GM19240 (cell line): ENCODE data around the gene SPON1.

ENCODE experiments used
- DNase-seq: peaks from one replicate; pipeline ENCODE4 v3.0.0; 2011; ENCODE audit warnings: low spot score; ENCODE audit not compliant: insufficient read length

The SPON1 gene

DNA sequence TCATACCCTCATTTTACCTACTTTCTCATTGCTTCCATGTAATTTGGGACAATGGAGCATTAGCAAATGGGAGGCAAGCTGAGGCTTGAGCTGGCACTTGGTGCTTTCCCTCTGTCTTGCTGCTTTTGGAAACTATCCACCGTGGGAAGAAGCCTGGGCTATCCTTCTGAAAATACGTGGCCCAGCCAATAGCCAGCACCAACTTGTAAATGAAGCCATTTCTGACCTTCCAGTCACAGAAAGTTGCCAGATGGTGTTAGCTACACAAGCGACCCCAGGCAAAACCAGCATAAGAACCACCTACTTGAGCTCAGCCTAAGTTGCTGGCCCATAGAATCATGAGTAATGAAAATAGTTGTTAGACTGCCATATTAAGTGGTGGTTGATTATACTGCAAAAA is 18.5 kb upstream of the SPON1 start:
- DNase-seq = no peak

DNA sequence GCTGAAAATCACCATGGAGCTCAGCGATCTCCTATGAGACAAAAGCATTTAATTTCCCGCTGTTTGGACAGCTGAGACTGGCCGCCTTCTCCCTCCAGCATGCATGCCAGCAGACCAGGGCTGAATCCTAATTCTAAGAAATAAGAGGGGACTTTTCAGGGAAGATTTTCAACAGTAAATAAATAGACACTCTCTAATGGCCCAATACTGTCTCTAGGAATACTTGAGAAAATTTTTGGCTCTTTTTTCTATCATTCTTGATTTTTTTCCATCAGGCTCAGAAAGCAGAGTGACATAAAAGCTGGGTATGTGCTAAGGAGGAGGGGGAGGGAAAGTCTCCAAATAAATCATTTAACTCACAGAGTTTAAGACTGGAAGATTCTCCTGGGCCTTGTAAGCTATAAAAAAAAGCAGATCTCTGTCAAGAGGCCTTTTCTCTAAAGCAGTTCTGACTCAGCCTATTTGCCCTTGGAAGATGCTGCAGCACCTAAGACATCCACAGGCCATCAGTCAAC is 17.6 kb upstream of the SPON1 start:
- DNase-seq = no peak

DNA sequence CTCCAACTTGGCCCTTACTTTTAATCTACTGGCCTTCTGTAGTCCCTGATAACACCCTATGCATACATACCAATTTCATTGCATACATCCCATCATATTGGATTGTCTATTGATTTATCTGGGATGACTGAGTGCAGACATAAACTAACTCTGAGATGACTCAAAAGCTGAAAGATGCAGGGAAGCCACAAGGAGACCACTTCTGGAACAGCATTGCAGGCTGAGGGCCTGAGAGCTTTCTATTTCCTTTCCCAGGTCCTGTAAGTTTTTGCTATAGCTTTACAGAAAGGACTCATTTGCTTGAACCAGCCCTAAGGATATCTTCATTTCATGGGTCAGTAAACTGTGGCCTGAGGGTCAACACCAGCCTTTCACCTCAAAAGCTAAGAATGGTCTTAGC is 15.1 kb upstream of the SPON1 start:
- no peak for DNase-seq

DNA sequence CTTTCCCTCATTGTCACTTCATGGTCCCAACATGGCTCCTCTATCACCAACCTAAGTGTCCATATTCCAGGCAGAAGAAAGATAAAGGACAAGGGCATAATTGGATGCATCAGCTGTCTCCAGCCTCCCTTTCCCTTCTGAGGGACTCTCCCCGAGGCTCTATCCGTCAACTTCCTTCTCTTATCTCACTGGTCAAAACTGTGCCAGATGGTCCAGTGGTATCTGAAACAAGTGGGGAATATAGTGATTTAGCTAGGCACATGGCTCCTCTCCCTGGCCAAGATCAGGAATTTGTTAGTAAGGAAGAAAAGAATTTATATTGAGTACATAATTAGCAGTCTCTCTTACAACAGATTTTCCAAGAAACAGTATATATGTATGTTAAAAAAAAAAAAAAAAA is 12.6 kb upstream of the SPON1 start:
- no peak for DNase-seq

DNA sequence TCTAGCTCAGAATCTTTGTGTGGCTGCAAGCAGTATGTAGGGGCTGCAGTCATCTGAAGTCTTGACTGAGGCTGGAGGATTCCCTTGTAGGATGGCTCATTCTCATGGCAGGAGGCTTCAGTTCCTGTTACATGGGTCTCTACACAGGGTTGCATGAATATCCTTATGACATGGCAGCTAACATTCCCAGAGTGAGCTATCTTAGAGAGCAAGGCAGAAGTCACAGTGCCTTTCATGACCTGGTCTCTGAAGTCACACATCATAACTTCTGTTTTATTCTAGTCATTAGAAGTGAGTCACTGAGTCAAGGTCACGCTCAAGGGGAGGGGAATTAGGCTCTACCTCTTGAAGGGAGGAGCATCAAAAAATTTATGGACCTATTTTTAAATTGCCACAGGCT is 10.3 kb upstream of the SPON1 start:
- DNase-seq = no peak

DNA sequence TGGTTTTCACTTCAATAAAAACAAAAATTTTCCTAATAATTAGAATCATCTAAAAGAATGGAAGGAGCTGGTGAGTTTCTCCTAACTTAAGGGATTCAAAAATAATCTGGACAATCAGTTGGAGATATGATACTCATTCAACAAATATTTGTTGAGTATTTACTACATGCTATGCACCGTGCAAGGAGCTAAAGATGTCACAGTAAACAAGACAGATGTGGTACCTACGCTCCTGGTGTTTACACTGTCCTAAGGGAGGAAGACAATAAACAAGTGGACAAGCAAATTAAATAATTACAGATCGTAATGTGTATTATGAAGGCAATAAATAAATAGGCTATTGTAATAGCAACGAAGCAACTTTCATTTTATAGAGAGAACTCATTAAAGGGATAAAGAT is 9.9 kb upstream of the SPON1 start:
- no peak for DNase-seq

DNA sequence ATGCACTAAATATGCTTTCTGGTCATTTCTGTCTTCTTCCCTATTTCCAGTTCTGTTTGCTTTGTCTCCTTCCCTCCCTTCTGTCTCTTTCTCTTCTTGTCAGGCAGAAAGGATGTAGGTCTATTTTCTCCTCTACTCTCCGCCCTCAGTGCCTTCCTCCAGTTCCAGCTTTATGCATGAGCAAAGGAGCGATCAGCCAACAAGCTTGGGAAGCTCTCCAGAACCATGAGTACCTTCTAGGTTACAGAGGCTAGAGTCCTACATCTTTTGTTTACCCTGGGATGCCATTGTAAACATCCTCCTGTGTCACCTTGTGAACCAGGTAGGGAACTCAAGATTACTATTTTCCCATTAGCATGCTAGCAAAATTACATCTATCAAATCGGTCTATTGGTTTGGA is 7.9 kb upstream of the SPON1 start:
- DNase-seq = no peak

DNA sequence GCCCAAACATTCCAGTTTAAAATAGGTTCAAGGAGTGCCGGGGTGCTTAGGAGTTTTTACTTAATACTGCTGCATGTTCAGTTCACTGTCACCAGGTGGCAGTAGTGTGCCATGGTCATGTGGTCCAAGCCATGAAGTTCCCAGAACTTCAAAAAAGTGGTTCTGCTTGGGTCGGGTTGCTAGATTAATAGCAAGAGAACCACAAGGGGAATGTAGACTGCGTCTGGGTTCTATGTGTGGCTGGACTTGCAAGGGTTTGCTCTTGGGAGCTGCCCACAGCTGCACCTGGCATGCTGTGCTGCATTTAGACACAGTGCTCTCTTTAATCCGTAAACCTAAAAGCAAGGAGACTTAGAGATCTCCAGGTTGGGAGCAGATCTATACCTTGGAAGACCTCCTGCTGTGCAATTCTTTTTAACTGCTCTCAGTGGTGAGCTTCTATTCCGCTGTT is 6.5 kb upstream of the SPON1 start:
- no peak for DNase-seq

DNA sequence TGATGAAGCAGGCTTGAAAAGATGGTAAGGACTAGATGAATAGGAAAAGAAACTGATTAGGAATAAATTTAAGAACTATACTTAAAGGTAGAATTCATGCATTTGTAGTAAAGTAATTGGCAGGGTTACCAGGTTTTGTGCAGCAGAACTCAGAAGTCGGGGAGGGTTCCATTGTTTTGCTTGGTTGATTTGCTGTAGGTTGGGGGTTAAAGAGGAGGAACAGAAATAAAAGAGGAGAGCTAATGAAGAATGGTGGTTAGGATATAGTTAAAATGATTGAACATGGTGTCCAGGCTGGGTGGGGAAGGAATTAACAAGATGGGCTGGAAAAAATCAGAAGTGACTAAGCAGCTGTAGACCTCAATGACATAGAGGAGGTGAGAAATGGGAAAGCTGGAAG is 5.5 kb upstream of the SPON1 start:
- DNase-seq = no peak

DNA sequence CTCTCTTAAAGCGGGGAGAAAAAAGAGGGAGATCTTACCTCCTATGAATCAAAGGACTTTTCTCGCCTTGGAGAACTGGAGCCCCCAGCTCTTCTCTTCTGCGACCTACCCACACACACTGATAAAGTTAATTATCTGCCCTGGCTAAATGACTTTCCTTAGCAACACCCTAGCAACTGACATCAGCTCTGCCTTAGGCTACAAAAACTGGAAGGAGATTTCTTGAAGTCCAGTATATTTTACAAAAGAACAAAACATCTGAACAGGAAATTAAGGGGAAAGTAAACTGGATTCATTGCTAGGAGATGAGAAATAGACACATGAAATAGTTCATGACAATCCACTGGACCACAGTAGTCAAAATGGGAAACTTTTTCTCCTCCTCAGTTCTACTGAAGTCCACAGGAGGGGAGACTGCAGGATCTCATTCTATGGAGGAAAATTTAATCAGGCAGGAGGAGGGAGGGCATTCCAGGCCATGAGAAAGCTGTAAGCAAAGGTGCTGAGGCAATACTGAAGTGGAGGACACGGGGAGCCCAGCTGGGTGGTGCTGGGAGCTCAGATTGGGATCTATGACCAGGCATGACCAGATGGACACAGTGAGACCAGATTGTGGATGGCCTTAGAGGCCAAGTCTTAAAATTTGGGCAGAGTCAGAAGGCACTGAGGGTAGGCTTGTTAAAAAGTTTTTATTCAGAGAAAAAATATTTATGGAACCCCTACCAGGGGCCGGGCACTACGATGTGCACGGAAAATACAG is 3.7 kb upstream of the SPON1 start:
- no peak for DNase-seq

DNA sequence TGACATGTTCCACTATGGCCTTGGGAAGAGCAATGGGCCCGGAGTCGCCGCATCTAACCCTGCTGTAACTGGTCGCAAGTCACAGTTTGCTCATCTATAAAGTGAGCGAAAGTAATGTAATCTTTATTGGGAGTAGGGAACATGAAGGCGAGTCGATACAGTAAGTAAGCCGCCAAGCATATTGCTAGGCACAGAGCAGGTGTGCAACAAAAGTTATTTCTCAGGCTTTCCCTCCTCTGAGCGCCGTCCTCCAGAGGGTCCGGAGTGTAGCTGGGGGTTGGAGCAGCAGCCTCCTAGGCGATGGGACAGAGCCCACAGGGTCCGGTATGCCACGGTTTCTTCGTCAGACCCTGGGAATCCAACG is 343 bp upstream of the SPON1 start:
- no peak for DNase-seq

DNA sequence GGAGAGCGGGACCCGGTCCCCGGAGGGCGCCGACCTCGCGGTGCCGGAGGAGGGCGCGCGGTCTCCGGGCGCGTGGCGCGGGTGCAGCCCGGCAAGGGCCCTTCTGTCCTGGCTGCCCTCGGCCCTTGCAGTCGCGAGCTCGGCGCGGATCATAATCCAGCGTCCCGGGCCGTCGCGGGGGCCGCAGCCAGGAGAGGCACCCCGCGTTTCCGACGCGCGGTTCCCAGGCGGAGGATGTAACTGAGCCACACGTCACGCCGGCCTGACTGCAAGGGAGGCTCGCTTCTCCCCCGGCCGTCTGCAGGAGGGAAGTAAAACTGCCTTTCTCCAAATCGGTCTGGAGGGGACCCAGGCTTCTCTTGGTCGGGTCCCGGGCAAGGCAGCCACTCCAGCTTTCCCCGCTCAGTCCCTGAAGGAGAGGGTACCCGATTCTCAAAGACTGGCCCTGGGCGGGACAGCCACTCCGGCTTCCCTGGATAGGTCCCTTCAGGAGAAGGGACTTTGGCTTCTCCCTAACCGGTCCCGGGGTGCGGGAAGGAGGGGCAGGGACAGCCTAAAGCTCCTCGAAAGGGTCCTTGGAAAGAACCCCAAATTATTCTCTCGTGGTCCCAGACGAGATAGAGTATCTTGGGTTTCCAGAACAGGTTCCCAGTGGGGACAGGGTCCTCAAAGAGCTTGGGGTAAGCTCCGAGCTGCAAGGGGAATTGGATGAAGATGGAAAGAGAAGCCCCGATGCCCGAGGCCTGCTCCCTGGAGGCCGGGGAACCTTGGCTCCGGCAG is 836 bp downstream of the SPON1 start:
- DNase-seq = no peak

DNA sequence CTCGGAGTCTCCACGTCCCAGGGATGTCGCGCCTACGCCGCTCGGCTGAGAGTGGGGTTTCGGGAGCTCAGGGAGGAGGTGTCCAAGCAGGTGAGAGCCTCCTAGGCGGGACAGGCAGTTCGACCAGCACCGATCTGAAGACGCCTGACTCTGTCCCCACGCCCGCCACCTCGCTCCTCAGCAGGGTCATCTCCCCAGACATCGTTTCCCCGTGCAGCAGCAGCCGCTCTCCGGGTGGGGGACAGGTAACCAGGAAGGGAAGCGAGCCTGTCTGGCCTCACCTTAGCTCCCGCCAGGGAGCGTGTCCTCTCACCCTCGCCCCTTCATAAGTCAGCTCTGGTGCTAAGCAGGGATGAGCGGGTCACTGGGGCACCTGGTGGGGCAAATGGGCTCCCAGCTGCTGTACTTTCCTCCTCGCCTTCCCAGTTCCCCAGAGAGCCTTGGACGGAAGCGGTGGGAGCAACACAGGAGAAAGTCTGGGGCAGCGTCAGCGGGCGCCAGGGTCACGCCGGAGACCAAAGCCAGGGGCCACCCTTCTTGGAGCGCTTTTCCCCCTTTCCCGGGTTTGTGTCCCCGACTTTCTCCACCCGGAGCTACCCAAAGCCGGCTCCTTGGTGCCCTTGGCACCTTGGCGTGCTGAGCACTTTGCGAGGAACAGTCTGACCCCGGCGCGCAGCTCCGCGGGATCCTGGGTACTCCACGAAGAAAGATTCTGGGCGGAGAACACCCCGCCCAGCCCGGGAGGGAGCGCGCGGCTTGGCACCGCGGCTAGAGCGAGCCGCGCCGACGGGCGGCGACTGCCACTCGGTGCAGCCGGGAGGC is 1.6 kb downstream of the SPON1 start:
- no peak for DNase-seq

DNA sequence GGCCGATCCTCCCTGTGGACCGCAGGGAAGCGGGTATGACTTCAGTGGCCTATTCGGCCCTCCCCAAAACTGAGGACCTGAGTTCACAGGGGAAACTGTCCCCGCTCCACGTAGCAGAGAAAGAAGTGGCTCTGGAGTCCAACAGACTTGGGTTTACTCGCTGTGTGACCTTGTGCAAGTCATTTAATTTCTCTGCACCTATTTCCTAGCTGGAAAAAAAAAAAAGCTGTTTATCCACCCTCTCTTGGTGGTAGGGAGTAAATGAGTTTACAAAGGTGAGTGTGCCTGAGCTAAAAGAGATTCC is 2.2 kb downstream of the SPON1 start:
- no peak for DNase-seq

DNA sequence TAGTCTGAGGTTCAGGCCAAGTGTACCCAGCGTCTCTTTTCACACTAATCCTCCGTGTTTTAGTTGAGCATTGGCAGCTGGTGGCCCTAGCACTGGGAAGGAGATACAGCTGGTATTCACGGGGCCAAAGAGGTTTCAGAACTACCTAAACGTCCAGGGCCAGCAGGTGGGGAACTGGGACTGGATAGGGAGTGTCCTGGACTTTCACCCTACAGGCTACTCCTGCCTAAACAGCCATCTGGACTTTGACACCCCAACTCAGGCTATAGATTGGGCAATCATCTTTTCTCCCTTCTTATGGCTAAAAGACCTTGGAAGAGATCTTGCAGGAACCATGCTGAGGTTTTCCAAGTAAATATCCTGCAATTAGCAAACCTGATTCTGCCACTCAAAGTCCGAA is 2.8 kb downstream of the SPON1 start:
- DNase-seq = no peak

DNA sequence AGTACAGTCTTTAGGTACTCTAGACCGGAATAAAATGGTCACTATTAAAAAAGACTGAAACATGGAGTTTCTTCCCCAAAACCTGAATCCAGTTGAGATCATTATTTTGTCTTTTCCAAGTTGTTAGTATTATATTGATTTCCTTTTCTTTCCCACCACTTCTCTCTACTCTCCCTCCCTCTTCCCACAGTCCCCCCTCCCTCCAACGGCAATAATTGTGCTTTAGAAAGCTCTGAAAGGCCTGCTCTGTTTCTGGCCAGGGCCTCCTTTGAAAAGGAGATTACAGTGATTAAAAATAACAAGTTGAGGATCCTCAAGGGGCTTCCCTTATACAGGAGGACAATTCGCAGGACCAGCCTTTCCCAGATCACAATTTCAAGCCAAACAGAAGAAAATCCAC is 3.5 kb downstream of the SPON1 start:
- DNase-seq = no peak

DNA sequence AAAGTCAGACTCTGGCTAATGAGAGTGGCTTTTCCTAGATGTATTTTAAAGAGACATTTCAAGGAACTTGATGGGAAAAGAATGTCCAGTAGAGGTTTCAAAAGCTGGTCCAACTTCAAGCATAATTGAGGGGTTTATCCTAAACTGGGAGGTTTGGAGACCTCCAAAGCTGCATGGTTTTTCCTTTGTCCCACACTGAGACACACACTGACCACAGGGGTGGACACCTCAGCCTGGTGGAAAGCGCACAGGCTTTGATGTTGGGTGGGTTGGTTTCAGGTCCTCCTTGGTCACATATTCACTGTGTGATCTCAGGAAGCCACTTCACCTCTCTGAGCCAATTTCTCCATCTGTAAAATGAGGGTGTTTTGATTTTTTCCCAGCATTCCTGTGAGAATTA is 4.0 kb downstream of the SPON1 start:
- no peak for DNase-seq

DNA sequence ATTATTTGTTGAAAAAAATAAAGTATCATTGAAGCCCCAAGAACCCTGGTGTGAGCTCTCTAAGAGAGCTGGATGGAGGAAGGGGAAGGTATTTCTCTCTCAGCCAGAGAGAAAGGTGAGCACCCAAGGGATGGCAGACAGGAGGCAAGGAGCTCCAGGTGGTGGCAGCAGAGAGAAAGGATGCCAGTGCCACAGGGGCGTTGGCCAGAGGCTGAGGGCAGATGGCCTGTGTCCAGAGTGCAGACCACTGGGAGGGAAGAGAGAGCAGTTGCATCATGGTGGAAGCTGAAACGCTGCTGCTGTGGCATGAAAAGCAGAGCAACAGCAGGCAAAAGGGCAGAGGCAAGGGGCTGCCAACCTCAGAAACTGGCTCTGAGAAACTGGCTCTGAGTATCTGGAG is 8.5 kb downstream of the SPON1 start:
- DNase-seq = no peak

DNA sequence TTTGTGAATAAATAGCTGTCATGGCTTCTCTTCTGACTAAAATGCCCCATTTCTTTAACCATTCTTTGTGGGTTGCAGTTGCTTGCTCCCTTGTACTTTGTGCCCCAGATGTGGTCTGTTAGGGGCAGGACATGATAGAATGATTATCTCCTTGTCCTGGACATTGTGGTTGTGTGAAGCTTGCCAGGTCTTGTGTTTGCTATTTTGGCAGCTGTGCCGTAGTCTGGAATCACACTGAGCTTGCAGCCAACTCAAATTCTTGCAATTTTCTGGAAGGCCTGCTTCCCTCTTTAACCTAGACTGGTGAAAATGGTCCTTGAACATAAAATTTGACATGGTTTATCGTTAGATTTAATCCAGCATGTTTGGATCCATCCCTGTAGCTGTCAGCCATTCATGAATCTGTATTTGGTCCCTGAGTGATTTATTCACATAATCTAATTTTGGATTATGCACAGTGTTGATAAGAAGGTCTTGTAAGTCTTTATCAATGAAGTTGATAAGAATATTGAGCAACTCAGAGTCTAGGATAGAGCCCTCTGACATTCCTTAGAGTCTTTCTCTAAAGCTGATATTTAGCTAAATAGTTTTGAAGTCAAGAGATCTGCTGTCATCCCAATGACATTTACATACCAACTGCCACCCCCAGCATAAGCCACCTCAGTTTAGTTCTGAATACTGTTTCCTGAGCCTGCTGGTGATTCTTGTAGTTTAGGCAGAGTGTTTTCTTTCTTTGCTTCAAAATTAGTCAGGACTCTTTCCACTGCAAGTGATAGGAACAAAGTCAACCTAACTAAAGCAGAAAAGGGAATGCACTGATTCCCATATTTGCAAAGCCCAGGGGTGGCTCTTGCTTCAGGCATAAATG is 9.8 kb downstream of the SPON1 start:
- no peak for DNase-seq

DNA sequence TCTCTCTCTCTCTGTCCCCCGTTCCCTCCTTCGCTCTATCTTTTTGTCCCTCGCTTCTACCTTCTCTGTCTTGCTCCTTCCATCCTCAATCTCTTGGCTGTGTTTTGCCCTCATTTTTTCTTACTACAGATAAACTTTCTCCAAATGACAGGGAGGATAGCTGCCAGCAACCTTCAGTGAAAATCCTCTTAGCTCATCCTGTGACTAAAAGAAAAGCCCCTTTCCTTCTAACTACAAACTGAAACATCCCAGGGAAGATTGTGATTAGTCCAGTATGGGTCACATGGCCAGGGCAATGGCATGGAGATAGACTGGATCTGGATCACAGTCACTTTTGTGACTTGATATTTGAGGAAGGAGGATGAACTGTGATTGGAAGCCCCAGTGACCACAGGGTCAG is 10.4 kb downstream of the SPON1 start:
- no peak for DNase-seq

DNA sequence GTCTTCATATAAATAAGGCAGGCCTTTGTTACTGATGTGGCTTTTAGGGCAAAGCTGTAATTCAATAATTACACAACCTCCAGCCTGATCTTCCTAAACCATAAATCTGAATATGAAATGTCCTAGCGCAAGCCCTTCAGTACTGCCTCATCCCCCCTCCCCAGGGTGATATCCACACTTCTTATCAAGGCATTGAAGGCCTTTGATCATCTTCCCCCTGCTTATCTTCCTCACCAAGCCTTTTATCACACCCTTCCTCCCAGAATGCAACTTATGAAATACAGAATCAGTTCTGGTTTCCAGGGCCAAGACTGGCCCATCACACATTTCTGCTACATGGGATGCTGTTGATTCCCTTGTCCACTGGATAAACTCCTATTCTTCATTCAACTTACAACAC is 12.1 kb downstream of the SPON1 start:
- no peak for DNase-seq
